Suprapubic skin (tissue), 4 donors: ENCODE results near the gene MEIOSIN.

Source experiments
- CTCF ChIP-seq, 2 donors: fragments of 200-600 bp in 1 of 2; fragments of 450-650 bp in 1 of 2; sonication (generic) in 1 of 2; IDR thresholded peaks; one replicate each; pipeline ENCODE4 v1.5.1; 2016 to 2019; ENCODE audit warnings: antibody characterized with exemption in 2 of 2, mild to moderate bottlenecking in 1 of 2, moderate library complexity in 1 of 2
- POLR2A ChIP-seq, 2 donors: fragments of 450-650 bp; IDR thresholded peaks; one replicate each; pipeline ENCODE4 v1.6.1; 2017; ENCODE audit warnings: antibody characterized with exemption in 2 of 2, mild to moderate bottlenecking in 2 of 2, moderate library complexity in 2 of 2
- POLR2AphosphoS5 ChIP-seq, 3 donors: sonication (generic); formaldehyde crosslinking; IDR thresholded peaks; one replicate each; pipeline ENCODE4 v1.6.1; 2017; ENCODE audit warnings: antibody characterized with exemption in 3 of 3

DNA sequence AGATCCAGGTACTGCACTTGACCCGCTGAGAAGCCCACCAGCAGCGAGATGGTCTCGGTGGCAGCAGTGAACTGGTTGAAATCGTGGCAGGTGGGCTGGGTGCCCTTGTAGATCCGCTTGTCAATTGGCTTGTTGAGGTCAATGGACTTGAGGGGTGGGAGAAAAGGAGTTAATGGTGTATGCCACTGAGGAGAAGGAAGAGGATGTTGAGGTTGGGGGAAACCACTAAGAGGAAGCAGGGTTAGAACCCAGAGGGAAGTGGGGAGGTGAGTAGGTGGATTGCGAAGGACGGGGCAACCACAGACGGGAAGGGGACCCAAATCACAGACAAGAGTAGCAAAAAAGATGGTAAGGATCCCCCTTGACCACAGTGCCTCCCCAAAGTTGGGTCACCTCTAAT lies 57.7 kb downstream of the MEIOSIN start:
- TF ChIP-seq CTCF (IDR thresholded peaks at IDR 0.05) (no peak), POLR2AphosphoS5 (IDR thresholded peaks at IDR 0.05) (no peak), POLR2A (IDR thresholded peaks at IDR 0.05) (no peak)
